IMR-90 (cell line): ENCODE results near the gene CNPPD1. TPM values are rescaled to one million over a fixed set of nuclear protein-coding genes. Genes with fewer than 3 reads are reported as not detected.

ENCODE experiments used
- ATAC-seq: fragments of 200-7000 bp; cut with Tn5 transposase; 2 replicates; pipeline ENCODE4 v1.9.1; 2020; ENCODE audit warnings: low read depth, mild to moderate bottlenecking, moderate library complexity
- BruUV-seq: library from RNA; stranded (reverse); fragments of 400-500 nt; replicated peaks from 2 replicates; lab custom pipeline; 2021; lab: Mats Ljungman, UMichigan
- CTCF ChIA-PET: fragments of 300-600 bp; formaldehyde crosslinking; extraction: SDS; loops from one replicate; lab custom pipeline; 2021; ENCODE audit warnings: antibody characterized with exemption; lab: Yijun Ruan, JAX
- POLR2A ChIA-PET: fragments of 300-600 bp; sonication (Branson Sonifier 250); formaldehyde crosslinking; loops from one replicate; lab custom pipeline; 2022; ENCODE audit warnings: antibody characterized with exemption; ENCODE audit not compliant: unreplicated experiment; lab: Charles Lee
- DNase-seq: peaks from one replicate; pipeline ENCODE4 v3.0.0; 2013
- H2AFZ ChIP-seq: replicated peaks from 2 replicates; pipeline ENCODE3; 2013; ENCODE audit warnings: low read length, mild to moderate bottlenecking; ENCODE audit not compliant: poor library complexity
- H2AK5ac ChIP-seq: 2 replicates; pipeline ENCODE4 v1.6.1; 2013; ENCODE audit warnings: low read depth, low read length, inconsistent platforms
- H2AK9ac ChIP-seq: replicated peaks from 2 replicates; pipeline ENCODE3; 2013; ENCODE audit warnings: mild to moderate bottlenecking, low read depth, low read length, moderate library complexity; ENCODE audit not compliant: poor library complexity
- H2BK120ac ChIP-seq: 2 replicates; pipeline ENCODE4 v1.6.1; 2013; ENCODE audit warnings: low read depth, low read length, inconsistent platforms
- H2BK15ac ChIP-seq: 3 replicates; pipeline ENCODE4 v1.6.1; 2013; ENCODE audit warnings: low read depth, low read length, inconsistent platforms
- H2BK20ac ChIP-seq: 2 replicates; pipeline ENCODE4 v1.6.1; 2013; ENCODE audit warnings: low read depth, mild to moderate bottlenecking, inconsistent platforms, low read length, moderate library complexity
- H2BK5ac ChIP-seq: 2 replicates; pipeline ENCODE4 v1.6.1; 2013; ENCODE audit warnings: mild to moderate bottlenecking, low read depth, low read length, inconsistent platforms; ENCODE audit not compliant: poor library complexity, severe bottlenecking
- H3K14ac ChIP-seq: replicated peaks from 2 replicates; pipeline ENCODE4 v1.6.1; 2013; ENCODE audit warnings: low read depth, low read length, inconsistent platforms
- H3K18ac ChIP-seq: 2 replicates; pipeline ENCODE4 v1.6.1; 2013; ENCODE audit warnings: low read depth, low read length, control low read depth
- H3K23ac ChIP-seq: 2 replicates; pipeline ENCODE4 v1.6.1; 2013; ENCODE audit warnings: low read depth, low read length, inconsistent platforms
- H3K27ac ChIP-seq: 2 replicates; pipeline ENCODE4 v1.5.1; 2013; ENCODE audit warnings: mild to moderate bottlenecking, control low read depth, low read length; ENCODE audit not compliant: insufficient read depth
- H3K27me3 ChIP-seq: 2 replicates; pipeline ENCODE4 v1.6.1; 2013; ENCODE audit warnings: low read length; ENCODE audit not compliant: control insufficient read depth, insufficient read depth
- H3K36me3 ChIP-seq: 2 replicates; pipeline ENCODE4 v1.6.1; 2013; ENCODE audit warnings: low read length, mixed read lengths; ENCODE audit not compliant: control insufficient read depth, insufficient read depth
- H3K4ac ChIP-seq: 2 replicates; pipeline ENCODE4 v1.6.1; 2013; ENCODE audit warnings: low read depth, low read length, inconsistent platforms
- H3K4me1 ChIP-seq: 2 replicates; pipeline ENCODE4 v1.6.1; 2013; ENCODE audit warnings: low read length, mixed read lengths; ENCODE audit not compliant: control insufficient read depth, insufficient read depth
- H3K4me2 ChIP-seq: 2 replicates; pipeline ENCODE4 v1.6.1; 2013; ENCODE audit warnings: low read depth, mild to moderate bottlenecking, control low read depth, low read length, moderate library complexity
- H3K4me3 ChIP-seq: 2 replicates; pipeline ENCODE4 v1.5.1; 2013; ENCODE audit warnings: low read depth, mild to moderate bottlenecking, control low read depth, low read length, moderate library complexity; ENCODE audit not compliant: insufficient read depth
- H3K56ac ChIP-seq: 2 replicates; pipeline ENCODE4 v1.6.1; 2013; ENCODE audit warnings: low read length, inconsistent platforms; ENCODE audit not compliant: insufficient read depth; ENCODE audit errors: extremely low read depth
- H3K79me1 ChIP-seq, 2 experiments: 2 replicates each; pipeline ENCODE4 v1.6.1; 2013; ENCODE audit warnings: low read length in 2 of 2, inconsistent platforms in 1 of 2, low read depth in 1 of 2
- H3K9ac ChIP-seq: 2 replicates; pipeline ENCODE4 v1.6.1; 2013; ENCODE audit warnings: low read depth, low read length, control low read depth
- H3K9me1 ChIP-seq: 2 replicates; pipeline ENCODE4 v1.6.1; 2013; ENCODE audit warnings: low read length, inconsistent platforms; ENCODE audit not compliant: insufficient read depth
- H3K9me3 ChIP-seq: 2 replicates; pipeline ENCODE4 v1.6.1; 2013; ENCODE audit warnings: low read length; ENCODE audit not compliant: control insufficient read depth, insufficient read depth
- H4K20me1 ChIP-seq: 2 replicates; pipeline ENCODE4 v1.6.1; 2013; ENCODE audit warnings: low read length, inconsistent platforms; ENCODE audit not compliant: insufficient read depth
- H4K5ac ChIP-seq: 2 replicates; pipeline ENCODE4 v1.6.1; 2013; ENCODE audit warnings: mild to moderate bottlenecking, low read depth, low read length, control low read depth
- H4K8ac ChIP-seq, 2 experiments: 2 replicates each; pipeline ENCODE4 v1.6.1; 2013; ENCODE audit warnings: low read depth in 2 of 2, low read length in 2 of 2, control low read depth in 1 of 2, inconsistent platforms in 1 of 2
- H4K91ac ChIP-seq: 2 replicates; pipeline ENCODE4 v1.6.1; 2013; ENCODE audit warnings: low read depth, low read length, inconsistent platforms; ENCODE audit not compliant: insufficient read depth
- BHLHE40 ChIP-seq: fragments of 150-350 bp; IDR thresholded peaks from 2 replicates; pipeline ENCODE4 v1.6.1; 2016; ENCODE audit warnings: mild to moderate bottlenecking, low read depth, low read length
- CEBPB ChIP-seq: IDR thresholded peaks from 2 replicates; pipeline ENCODE4 v1.6.1; 2012; ENCODE audit warnings: low read depth, low read length, improper control_type of control experiment
- CHD1 ChIP-seq: IDR thresholded peaks from 2 replicates; pipeline ENCODE4 v1.6.1; 2012; ENCODE audit warnings: low read depth, low read length, improper control_type of control experiment
- FOS ChIP-seq: fragments of 150-350 bp; IDR thresholded peaks from 2 replicates; pipeline ENCODE4 v1.6.1; 2016; ENCODE audit warnings: low read depth, low read length
- MAFK ChIP-seq: IDR thresholded peaks from 2 replicates; pipeline ENCODE4 v1.6.1; 2012; ENCODE audit warnings: low read depth, low read length, improper control_type of control experiment
- MAZ ChIP-seq: IDR thresholded peaks from 2 replicates; pipeline ENCODE4 v1.6.1; 2012; ENCODE audit warnings: low read depth, mild to moderate bottlenecking, low read length, improper control_type of control experiment, moderate library complexity, borderline replicate concordance
- MXI1 ChIP-seq: IDR thresholded peaks from 2 replicates; pipeline ENCODE4 v1.6.1; 2012; ENCODE audit warnings: low read depth, mild to moderate bottlenecking, low read length, moderate library complexity, borderline replicate concordance
- NFE2L2 ChIP-seq: fragments of 150-350 bp; IDR thresholded peaks from 2 replicates; pipeline ENCODE4 v1.6.1; 2016; ENCODE audit warnings: low read depth, mild to moderate bottlenecking, low read length
- POLR2A ChIP-seq: IDR thresholded peaks from 2 replicates; pipeline ENCODE4 v1.6.1; 2012; ENCODE audit warnings: mild to moderate bottlenecking, low read depth, low read length
- RAD21 ChIP-seq: IDR thresholded peaks from 2 replicates; pipeline ENCODE4 v1.6.1; 2012; ENCODE audit warnings: low read length, improper control_type of control experiment
- RCOR1 ChIP-seq: IDR thresholded peaks from 2 replicates; pipeline ENCODE4 v1.6.1; 2012; ENCODE audit warnings: mild to moderate bottlenecking, low read length, improper control_type of control experiment; ENCODE audit not compliant: insufficient replicate concordance
- RFX5 ChIP-seq: IDR thresholded peaks from 2 replicates; pipeline ENCODE4 v1.8.0; 2012; ENCODE audit warnings: low read depth, mild to moderate bottlenecking, low read length, moderate library complexity
- SMC3 ChIP-seq: fragments of 150-350 bp; IDR thresholded peaks from 2 replicates; pipeline ENCODE4 v1.6.1; 2016; ENCODE audit warnings: low read depth, mild to moderate bottlenecking, antibody characterized with exemption, low read length, moderate library complexity
- WGBS, 2 experiments: methylation state at CpG; one replicate each; pipeline versions ENCODE4 v1.1.5 to v1.1.7; 2013; ENCODE audit warnings: missing lambda C conversion rate in 2 of 2; ENCODE audit not compliant: insufficient read length in 1 of 2; ENCODE audit errors: extremely low coverage in 2 of 2; 5-methylcytosine and 5-hydroxymethylcytosine counted together
- dilution Hi-C: fragments of 300-500 bp; cut with HindIII; formaldehyde crosslinking; loops from one replicate; pipeline ENCODE4 v1.14.3; 2018; ENCODE audit warnings: low sequenced_read_pairs; ENCODE audit not compliant: unreplicated experiment
- in situ Hi-C: fragments of 300-500 bp; cut with MboI; formaldehyde crosslinking; loops from 3 replicates; pipeline ENCODE4 v1.14.3; 2019; ENCODE audit warnings: low sequenced_read_pairs, inconsistent platforms, mixed read lengths
- intact Hi-C: fragments of 100-400 bp; cut with micrococcal nuclease; formaldehyde crosslinking; loops from 2 replicates; pipeline ENCODE4 v1.10.0; 2022
- polyA plus RNA-seq, 3 experiments: library from polyadenylated mRNA; depleted of rRNA; stranded (reverse); fragments of >200 nt; gene quantifications; 2 replicates each; pipeline ENCODE4 v1.2.3, GENCODE V29; 2012; ENCODE audit warnings: low replicate concordance in 1 of 3
- total RNA-seq: library from RNA; depleted of rRNA; stranded (reverse); fragments of >200 nt; gene quantifications from 2 replicates; pipeline ENCODE4 v1.2.3, GENCODE V29; 2012
- TF ChIP-seq, protein P1 (sequence below): conservative IDR thresholded peaks from 2 replicates; pipeline ENCODE4 v1.5.1; 2012; ENCODE audit warnings: mild to moderate bottlenecking, low read depth, low read length, improper control_type of control experiment
- TF ChIP-seq, protein P2 (sequence below): fragments of 150-350 bp; IDR thresholded peaks from 2 replicates; pipeline ENCODE4 v1.6.1; 2017; ENCODE audit warnings: mild to moderate bottlenecking, antibody characterized with exemption, low read length, low read depth
- TF ChIP-seq, protein P3 (sequence below): fragments of 150-350 bp; IDR thresholded peaks from 2 replicates; pipeline ENCODE4 v1.6.1; 2016; ENCODE audit warnings: low read depth, mild to moderate bottlenecking, low read length, moderate library complexity, borderline replicate concordance

Gene CNPPD1
- total and polyA plus RNA-seq, 2 of the 4 experiments (the other 2 are of a cell fraction), result 11.1 to 29.2 TPM

DNA sequence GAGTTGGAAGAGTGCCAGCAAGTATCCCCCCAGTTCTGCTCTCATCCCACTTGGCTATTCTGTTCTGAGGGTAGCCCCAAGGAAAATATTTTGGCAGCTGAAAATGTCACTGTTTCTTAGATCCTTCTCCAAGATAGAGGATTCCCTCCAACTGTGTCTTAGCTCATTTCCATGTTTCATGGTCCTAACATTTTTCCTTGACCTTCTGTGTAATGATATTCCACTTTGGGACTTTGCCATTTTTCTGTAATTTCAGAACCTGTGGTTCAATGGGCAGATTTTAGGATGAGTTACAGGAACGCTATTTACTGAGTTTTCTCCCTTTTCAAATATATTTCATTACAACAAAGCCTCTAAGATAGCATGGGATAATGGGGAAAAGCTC is 50.8 kb downstream of the CNPPD1 start:
- Histone ChIP-seq H3K4me3 (no peak overlapping the region), H2BK120ac (no peak overlapping the region), H3K14ac (no peak overlapping the region), H3K27ac (no peak overlapping the region), H2BK20ac (no peak overlapping the region), H2AFZ (no peak overlapping the region), H2AK5ac (no peak overlapping the region), H2AK9ac (no peak overlapping the region), H4K5ac (no peak overlapping the region), H3K27me3 (no peaks in the 10 kb centered on the region), H3K9me1 (peaks cover 9% of the 10 kb centered on the region), H3K9me3 (no peaks in the 10 kb centered on the region), H2BK5ac (no peak overlapping the region), H3K56ac (no peak overlapping the region), H3K4me1 (peaks cover 12% of the 10 kb centered on the region), H4K8ac (0 out of 4 replicates have a peak overlapping the region, but pooled peaks of 1 of the 2 experiments have one; percentile 2), H3K79me1 (no peaks in the 10 kb centered on the region; a peak in 1 of 4 replicates), H2BK15ac (no peak overlapping the region), H3K4ac (no peak overlapping the region), H3K36me3 (no peaks in the 10 kb centered on the region), H3K18ac (no peak overlapping the region), H4K20me1 (no peaks in the 10 kb centered on the region), H3K9ac (no peak overlapping the region), H3K23ac (no peak overlapping the region), H3K4me2 (no peak overlapping the region), H4K91ac (no peak overlapping the region)
- no CpG with 5 or more reads among the region's 1 CpG for WGBS, 2 experiments
- ATAC-seq (no peak), DNase-seq (no peak)
- BruUV-seq, result no TSS peak
- in situ Hi-C loops (no loop called here), intact Hi-C loops (loop anchor here (2.0 kb wide), 1 partner anchor 29 kb away; no protein-coding TSS in a partner anchor), dilution Hi-C loops (no loop called here)
- ChIA-PET POLR2A (no interaction called here), CTCF (interaction anchor here (0.8 to 1.2 kb wide), 4 partner anchors 16 to 68 kb away, joined by 3 to 5 read pairs (median 4); no protein-coding TSS in a partner anchor)
- TF ChIP-seq POLR2A, result no peak
- no peak for TF ChIP-seq SMC3
- no peak for TF ChIP-seq MAFK
- TF ChIP-seq, protein P1, sequence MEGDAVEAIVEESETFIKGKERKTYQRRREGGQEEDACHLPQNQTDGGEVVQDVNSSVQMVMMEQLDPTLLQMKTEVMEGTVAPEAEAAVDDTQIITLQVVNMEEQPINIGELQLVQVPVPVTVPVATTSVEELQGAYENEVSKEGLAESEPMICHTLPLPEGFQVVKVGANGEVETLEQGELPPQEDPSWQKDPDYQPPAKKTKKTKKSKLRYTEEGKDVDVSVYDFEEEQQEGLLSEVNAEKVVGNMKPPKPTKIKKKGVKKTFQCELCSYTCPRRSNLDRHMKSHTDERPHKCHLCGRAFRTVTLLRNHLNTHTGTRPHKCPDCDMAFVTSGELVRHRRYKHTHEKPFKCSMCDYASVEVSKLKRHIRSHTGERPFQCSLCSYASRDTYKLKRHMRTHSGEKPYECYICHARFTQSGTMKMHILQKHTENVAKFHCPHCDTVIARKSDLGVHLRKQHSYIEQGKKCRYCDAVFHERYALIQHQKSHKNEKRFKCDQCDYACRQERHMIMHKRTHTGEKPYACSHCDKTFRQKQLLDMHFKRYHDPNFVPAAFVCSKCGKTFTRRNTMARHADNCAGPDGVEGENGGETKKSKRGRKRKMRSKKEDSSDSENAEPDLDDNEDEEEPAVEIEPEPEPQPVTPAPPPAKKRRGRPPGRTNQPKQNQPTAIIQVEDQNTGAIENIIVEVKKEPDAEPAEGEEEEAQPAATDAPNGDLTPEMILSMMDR, result no peak
- TF ChIP-seq, protein P2, sequence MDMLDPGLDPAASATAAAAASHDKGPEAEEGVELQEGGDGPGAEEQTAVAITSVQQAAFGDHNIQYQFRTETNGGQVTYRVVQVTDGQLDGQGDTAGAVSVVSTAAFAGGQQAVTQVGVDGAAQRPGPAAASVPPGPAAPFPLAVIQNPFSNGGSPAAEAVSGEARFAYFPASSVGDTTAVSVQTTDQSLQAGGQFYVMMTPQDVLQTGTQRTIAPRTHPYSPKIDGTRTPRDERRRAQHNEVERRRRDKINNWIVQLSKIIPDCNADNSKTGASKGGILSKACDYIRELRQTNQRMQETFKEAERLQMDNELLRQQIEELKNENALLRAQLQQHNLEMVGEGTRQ, result no peak
- TF ChIP-seq CEBPB, result no peak
- TF ChIP-seq NFE2L2, result no peak
- no peak for TF ChIP-seq RCOR1
- no peak for TF ChIP-seq RAD21
- no peak for TF ChIP-seq CHD1
- TF ChIP-seq, protein P3, sequence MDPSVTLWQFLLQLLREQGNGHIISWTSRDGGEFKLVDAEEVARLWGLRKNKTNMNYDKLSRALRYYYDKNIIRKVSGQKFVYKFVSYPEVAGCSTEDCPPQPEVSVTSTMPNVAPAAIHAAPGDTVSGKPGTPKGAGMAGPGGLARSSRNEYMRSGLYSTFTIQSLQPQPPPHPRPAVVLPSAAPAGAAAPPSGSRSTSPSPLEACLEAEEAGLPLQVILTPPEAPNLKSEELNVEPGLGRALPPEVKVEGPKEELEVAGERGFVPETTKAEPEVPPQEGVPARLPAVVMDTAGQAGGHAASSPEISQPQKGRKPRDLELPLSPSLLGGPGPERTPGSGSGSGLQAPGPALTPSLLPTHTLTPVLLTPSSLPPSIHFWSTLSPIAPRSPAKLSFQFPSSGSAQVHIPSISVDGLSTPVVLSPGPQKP, result no peak
- no peak for TF ChIP-seq RFX5
- no peak for TF ChIP-seq MXI1
- no peak for TF ChIP-seq BHLHE40
- TF ChIP-seq MAZ, result no peak
- no peak for TF ChIP-seq FOS
